ENCODE data around the gene POLQ. TPM values are rescaled to one million over a fixed set of nuclear protein-coding genes. Genes with fewer than 3 reads are reported as not detected.
"Not testable (repeated sequence)": the region's sequence is repeated elsewhere in the genome, so short reads cannot be mapped to it uniquely, and the experiment has no call there.

The POLQ gene
- total RNA-seq, 6 experiments from 2014 or later = 3.3 to 7.7 (median 7.0) TPM

- Mint-ChIP-seq H3K27ac (no peak overlapping the region), H3K4me3 (no peak overlapping the region), H3K36me3 (ENCODE audit: low read depth) (no peaks in the 10 kb centered on the region), H3K27me3 (ENCODE audit: insufficient read depth) (no peaks in the 10 kb centered on the region), H3K9me3 (no peaks in the 10 kb centered on the region), H3K4me1 (ENCODE audit: low read depth) (peaks cover 11% of the 10 kb centered on the region)
- peak; percentile 4 for DNase-seq
- TF ChIP-seq CTCF (IDR thresholded peaks at IDR 0.05) = no peak
Observed at GRCh38 chr3:121411523-121411922, 134.3 kb downstream of the POLQ start.

GRCh38 chr3:121405631-121406030 is 140.2 kb downstream of the POLQ start:
- Mint-ChIP-seq H3K4me1 (ENCODE audit: low read depth) (no peaks in the 10 kb centered on the region), H3K27me3 (ENCODE audit: insufficient read depth) (no peaks in the 10 kb centered on the region), H3K36me3 (ENCODE audit: low read depth) (no peaks in the 10 kb centered on the region), H3K9me3 (no peaks in the 10 kb centered on the region), H3K27ac (no peak overlapping the region), H3K4me3 (no peak overlapping the region)
- no peak for TF ChIP-seq CTCF (IDR thresholded peaks at IDR 0.05)
- no peak for DNase-seq

- Mint-ChIP-seq H3K27ac (no peak overlapping the region), H3K27me3 (ENCODE audit: insufficient read depth) (no peaks in the 10 kb centered on the region; the same call in 1 of the 2 replicates), H3K9me3 (no peaks in the 10 kb centered on the region), H3K4me3 (no peak overlapping the region), H3K36me3 (ENCODE audit: low read depth) (no peaks in the 10 kb centered on the region), H3K4me1 (ENCODE audit: low read depth) (no peaks in the 10 kb centered on the region)
- no peak for TF ChIP-seq CTCF (IDR thresholded peaks at IDR 0.05)
- DNase-seq = no peak
Observed at GRCh38 chr3:121399820-121400219, 146.0 kb downstream of the POLQ start.

- H3K4me1 Mint-ChIP-seq (ENCODE audit: low read depth); H3K4me3 Mint-ChIP-seq; H3K9me3 Mint-ChIP-seq; DNase-seq; H3K36me3 Mint-ChIP-seq (ENCODE audit: low read depth); H3K27me3 Mint-ChIP-seq (ENCODE audit: insufficient read depth); H3K27ac Mint-ChIP-seq: not testable (repeated sequence)
Observed at GRCh38 chr3:121398051-121398450, 147.7 kb downstream of the POLQ start.

GRCh38 chr3:121395967-121396366 is 149.8 kb downstream of the POLQ start:
- H3K27ac Mint-ChIP-seq; H3K4me3 Mint-ChIP-seq; H3K36me3 Mint-ChIP-seq (ENCODE audit: low read depth); H3K9me3 Mint-ChIP-seq; H3K4me1 Mint-ChIP-seq (ENCODE audit: low read depth); DNase-seq; H3K27me3 Mint-ChIP-seq (ENCODE audit: insufficient read depth): not testable (repeated sequence)

GRCh38 chr3:121388308-121388707 is 157.5 kb downstream of the POLQ start:
- H3K27ac Mint-ChIP-seq; H3K36me3 Mint-ChIP-seq (ENCODE audit: low read depth); H3K27me3 Mint-ChIP-seq (ENCODE audit: insufficient read depth); H3K4me3 Mint-ChIP-seq; H3K9me3 Mint-ChIP-seq; H3K4me1 Mint-ChIP-seq (ENCODE audit: low read depth); DNase-seq: not testable (repeated sequence)

Other genes with a start within 250 kb of the POLQ start
- not detected for gene ARGFX, start 22.0 kb upstream of the POLQ start, total RNA-seq (2021; fragmentation: NEBNext Ultra II Directional; extraction: Animal tissue kit (Norgen Biotek cat#: 25700))
- gene FBXO40, start 47.4 kb upstream of the POLQ start, total RNA-seq (2021; fragmentation: NEBNext Ultra II Directional; extraction: Animal tissue kit (Norgen Biotek cat#: 25700)) = not detected
- 1 to 10 TPM in 5 of 6 experiments, under 1 TPM in 1; 0.47 to 6.6 (median 5.3) TPM for gene HCLS1, start 114.9 kb upstream of the POLQ start, total RNA-seq (2021; fragmentation: NEBNext Ultra II Directional; extraction: Animal tissue kit (Norgen Biotek cat#: 25700))
- 10 to 100 TPM; 33.5 to 43.9 (median 37.4) TPM for gene GOLGB1, start 203.8 kb upstream of the POLQ start, total RNA-seq (2021; fragmentation: NEBNext Ultra II Directional; extraction: Animal tissue kit (Norgen Biotek cat#: 25700))

Data from HFFc6 (cell line).